Activated T-helper 9 cell treated with anti-CD3 and anti-CD28 coated beads, Interleukin-2, amount 50 U/mL, for 16 hours (primary cell): ENCODE data around the gene NANOS2.
"Not testable (repeated sequence)": the region's sequence is repeated elsewhere in the genome, so short reads cannot be mapped to it uniquely, and the experiment has no call there.

Source experiments
- DNase-seq: peaks from one replicate; pipeline ENCODE4 v3.0.0-alpha.2; 2020; ENCODE audit warnings: low read depth

NANOS2 gene

DNA sequence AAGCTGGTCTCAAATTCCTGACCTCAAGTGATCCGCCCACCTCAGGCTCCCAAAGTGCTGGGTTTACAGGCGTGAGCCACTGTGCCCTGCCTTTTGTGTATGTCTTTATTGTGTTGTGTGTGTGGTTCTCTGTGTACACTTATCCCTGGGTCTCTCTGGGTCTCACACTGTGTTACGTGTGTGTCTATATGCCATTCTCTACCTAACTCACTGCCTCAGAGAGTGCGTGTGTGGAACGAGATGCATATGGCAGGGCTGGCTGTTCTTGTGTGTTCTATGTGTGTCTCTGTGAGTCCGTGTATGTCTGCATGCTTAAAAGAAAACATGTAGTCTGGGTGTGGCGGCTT, 40.0 kb downstream of the NANOS2 start:
- DNase-seq, result no peak

DNA sequence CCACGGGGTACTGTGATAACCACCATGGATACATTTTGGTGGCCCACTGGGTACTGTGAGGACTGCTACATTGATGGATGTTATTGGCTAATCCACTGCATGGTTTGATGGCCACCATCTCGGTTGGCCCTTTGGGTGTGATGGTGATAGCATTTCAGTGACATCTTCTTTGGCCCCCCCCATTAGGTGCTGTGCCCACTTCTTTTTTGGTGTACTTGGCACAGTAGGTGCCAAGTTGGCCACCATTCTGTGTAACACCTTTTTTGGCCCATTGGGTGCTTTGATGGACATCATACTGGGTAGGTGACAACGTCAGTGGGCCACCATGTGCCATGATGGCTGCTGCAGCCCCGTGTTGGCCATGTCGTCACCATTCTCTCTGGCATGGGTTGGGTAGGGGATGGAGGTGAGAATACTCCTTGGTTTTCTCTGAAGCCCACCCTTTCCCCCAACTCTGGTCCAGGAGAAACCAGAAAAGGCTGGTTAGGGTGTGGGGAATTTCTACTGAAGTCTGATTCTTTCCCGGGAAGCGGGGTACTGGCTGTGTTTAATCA, 41.3 kb downstream of the NANOS2 start:
- no peak for DNase-seq

DNA sequence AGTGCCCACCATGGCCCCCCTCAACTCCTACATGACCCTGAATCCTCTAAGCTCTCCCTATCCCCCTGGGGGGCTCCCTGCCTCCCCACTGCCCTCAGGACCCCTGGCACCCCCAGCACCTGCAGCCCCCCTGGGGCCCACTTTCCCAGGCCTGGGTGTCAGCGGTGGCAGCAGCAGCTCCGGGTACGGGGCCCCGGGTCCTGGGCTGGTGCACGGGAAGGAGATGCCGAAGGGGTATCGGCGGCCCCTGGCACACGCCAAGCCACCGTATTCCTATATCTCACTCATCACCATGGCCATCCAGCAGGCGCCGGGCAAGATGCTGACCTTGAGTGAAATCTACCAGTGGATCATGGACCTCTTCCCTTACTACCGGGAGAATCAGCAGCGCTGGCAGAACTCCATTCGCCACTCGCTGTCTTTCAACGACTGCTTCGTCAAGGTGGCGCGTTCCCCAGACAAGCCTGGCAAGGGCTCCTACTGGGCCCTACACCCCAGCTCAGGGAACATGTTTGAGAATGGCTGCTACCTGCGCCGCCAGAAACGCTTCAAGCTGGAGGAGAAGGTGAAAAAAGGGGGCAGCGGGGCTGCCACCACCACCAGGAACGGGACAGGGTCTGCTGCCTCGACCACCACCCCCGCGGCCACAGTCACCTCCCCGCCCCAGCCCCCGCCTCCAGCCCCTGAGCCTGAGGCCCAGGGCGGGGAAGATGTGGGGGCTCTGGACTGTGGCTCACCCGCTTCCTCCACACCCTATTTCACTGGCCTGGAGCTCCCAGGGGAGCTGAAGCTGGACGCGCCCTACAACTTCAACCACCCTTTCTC, 42.3 kb downstream of the NANOS2 start:
- DNase-seq, result no peak

DNA sequence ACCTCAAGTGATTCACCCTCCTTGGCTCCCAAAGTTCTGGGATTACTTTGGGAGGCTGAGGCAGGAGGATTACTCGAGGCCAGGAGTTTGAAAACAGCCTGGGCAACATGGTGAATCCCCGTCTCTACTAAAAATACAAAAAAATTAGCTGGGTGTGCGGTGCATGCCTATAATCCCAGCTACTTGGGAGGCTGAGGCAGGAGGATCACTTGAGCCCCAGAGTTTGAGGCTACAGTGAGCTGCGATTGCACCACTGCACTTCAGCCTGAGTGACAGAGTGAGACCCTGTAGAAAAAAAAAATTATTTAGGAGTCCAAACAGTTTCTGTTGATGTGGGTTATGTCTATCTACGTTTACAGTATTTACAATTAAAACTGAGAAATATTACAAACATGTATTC, 43.8 kb downstream of the NANOS2 start:
- DNase-seq, result no peak

DNA sequence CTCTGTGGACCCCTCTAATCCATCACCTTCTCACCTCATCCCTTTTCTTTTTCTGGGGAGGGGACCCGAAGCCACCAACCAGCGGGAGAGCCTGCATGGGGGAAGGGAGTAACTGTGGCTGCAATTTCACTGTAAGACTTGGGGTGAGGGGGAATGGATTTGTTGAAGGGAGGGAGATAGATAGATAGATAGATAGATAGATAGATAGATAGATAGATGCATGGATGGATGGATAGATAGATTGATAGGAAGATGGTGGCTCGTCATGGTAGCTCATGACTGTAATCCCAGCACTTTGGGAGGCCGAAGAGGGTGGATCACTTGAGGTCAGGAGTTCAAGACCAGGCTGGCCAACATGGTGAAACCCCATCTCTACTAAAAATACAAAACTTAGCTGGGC, 47.3 kb downstream of the NANOS2 start:
- DNase-seq, result not testable (repeated sequence)

DNA sequence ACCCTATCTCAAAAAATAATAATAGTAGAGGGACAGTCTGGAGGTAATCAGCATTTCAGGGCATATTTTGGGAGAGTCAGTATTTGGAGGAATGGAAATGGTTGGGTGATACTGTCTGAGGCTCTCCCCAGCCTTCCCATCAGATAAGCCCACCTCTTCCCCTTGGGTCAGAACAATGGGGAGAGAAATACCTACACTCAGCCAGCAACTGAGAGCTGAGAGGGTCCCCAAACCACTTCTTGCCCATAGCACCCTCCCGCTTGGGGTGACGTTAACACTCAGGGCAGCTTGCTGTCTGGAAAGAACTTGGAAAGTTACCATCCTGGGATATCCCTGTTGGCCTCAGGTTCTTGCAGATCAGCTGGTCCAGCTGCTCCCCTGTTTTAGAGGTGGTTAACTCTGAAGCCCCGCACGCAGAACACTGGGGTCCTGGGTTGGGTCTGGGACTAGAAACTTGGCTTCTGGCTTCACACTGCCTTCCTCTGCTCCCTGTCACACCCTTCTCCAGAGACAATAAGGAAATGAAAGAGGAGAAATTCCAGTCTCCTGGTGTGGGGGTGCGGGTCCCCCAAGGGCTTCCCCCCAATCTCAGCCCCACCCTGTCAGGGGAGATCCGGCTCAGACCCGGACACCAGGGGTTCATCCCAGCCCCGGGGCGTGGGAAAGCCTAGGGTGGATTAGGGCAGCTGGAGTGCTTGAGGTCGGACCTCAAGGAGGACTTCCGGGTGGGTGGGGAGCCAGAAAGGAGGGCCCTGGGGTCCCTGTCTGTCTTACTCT, 48.0 kb downstream of the NANOS2 start:
- DNase-seq, result no peak

- DNase-seq, result no peak
Measured at GRCh38 chr19:45865269-45865948, 49.2 kb downstream of the NANOS2 start.

GRCh38 chr19:45864629-45865082, 49.9 kb downstream of the NANOS2 start:
- no peak for DNase-seq

DNA sequence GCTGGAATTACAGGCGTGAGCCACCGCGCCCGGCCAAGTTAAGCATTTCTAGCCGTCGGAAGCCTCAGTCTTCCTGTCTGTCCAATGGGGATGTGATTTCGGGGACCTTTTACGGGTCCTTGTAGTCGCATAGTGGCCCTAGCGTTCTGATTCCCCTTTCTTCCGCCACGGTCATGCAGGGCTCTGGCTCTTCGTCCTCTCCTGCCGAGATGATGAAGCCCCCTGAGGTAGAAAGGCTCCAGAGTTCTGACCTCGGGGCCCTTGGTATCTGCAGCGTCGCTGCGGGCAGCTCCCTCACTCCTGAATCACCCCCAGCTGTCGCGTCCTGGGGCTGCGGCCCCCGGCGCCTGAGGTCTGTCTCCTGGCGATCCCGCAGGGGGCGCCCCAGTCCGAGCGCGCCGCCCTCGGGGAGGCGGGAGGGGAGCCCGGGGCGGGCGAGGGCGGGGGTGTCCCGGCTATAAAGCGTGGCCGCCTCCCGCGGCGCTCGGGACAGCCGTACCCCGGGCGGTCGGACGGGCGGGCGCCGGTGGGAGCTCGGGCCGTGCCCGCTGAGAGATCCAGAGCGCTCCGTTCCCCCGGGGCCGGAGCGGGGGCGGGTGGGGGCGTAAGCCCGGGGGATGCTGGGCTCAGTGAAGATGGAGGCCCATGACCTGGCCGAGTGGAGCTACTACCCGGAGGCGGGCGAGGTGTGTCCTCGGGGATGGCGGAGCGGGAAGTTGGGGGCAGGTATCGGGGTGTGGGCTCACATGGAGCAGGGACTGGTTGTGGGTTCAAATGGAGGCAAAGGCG, 50.5 kb downstream of the NANOS2 start, which contains the start of gene FOXA3:
Gene FOXA3 (plus strand): TSS at position 487 of the 789 bp plus-strand sequence. CDS start 131 bp downstream, at position 618.
- peak; percentile 56 for DNase-seq

GRCh38 chr19:45863335-45863839, 51.2 kb downstream of the NANOS2 start:
- DNase-seq, result no peak
